Prostate gland (tissue), 2 donors: ENCODE results near the gene ZSCAN5C.

Experiments used
- CTCF ChIP-seq, 4 experiments: fragments of 200-600 bp in 2 of 4; fragments of 450-650 bp in 2 of 4; sonication (generic) in 2 of 4; IDR thresholded peaks; 1 replicate in 3 of 4; 2 replicates in 1 of 4; pipeline ENCODE4 v1.5.1; 2016 to 2019; ENCODE audit warnings: antibody characterized with exemption in 4 of 4, mild to moderate bottlenecking in 2 of 4, moderate library complexity in 2 of 4
- POLR2AphosphoS5 ChIP-seq: sonication (generic); formaldehyde crosslinking; IDR thresholded peaks from one replicate; pipeline ENCODE4 v1.6.1; 2017; ENCODE audit warnings: antibody characterized with exemption

DNA sequence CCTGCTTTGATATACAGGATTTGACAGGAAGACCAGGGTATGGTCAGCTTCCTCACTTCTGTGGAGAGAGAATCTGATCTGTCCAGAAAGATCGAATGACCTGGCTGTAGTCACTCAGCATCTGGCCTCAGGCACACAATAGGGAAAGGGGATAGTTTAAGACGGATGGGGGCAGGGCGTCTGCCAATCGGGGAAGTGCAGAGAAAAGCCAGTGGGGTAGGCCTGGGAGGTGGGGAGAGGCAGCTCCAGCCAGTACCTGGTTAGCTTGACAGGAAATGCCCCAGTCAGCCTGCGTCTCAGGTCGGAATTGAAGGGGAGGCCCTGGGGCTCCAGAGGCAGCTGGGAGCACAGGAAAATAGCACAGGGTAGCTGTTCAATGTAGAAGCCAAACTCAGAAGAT is 48.6 kb upstream of the ZSCAN5C start:
- TF ChIP-seq CTCF (IDR thresholded peaks at IDR 0.05) (no peak), POLR2AphosphoS5 (no peak)
